IMR-90 (cell line): ENCODE data around the gene SDC4. TPM values are rescaled to one million over a fixed set of nuclear protein-coding genes. Genes with fewer than 3 reads are reported as not detected.

Source experiments
- ATAC-seq: fragments of 200-7000 bp; cut with Tn5 transposase; 2 replicates; pipeline ENCODE4 v1.9.1; 2020; ENCODE audit warnings: low read depth, mild to moderate bottlenecking, moderate library complexity
- BruUV-seq: library from RNA; stranded (reverse); fragments of 400-500 nt; replicated peaks from 2 replicates; lab custom pipeline; 2021; lab: Mats Ljungman, UMichigan
- CTCF ChIA-PET: fragments of 300-600 bp; formaldehyde crosslinking; extraction: SDS; loops from one replicate; lab custom pipeline; 2021; ENCODE audit warnings: antibody characterized with exemption; lab: Yijun Ruan, JAX
- POLR2A ChIA-PET: fragments of 300-600 bp; sonication (Branson Sonifier 250); formaldehyde crosslinking; loops from one replicate; lab custom pipeline; 2022; ENCODE audit warnings: antibody characterized with exemption; ENCODE audit not compliant: unreplicated experiment; lab: Charles Lee
- DNase-seq: peaks from one replicate; pipeline ENCODE4 v3.0.0; 2013
- H2AFZ ChIP-seq: replicated peaks from 2 replicates; pipeline ENCODE3; 2013; ENCODE audit warnings: low read length, mild to moderate bottlenecking; ENCODE audit not compliant: poor library complexity
- H2AK5ac ChIP-seq: 2 replicates; pipeline ENCODE4 v1.6.1; 2013; ENCODE audit warnings: low read depth, low read length, inconsistent platforms
- H2AK9ac ChIP-seq: replicated peaks from 2 replicates; pipeline ENCODE3; 2013; ENCODE audit warnings: mild to moderate bottlenecking, low read depth, low read length, moderate library complexity; ENCODE audit not compliant: poor library complexity
- H2BK120ac ChIP-seq: 2 replicates; pipeline ENCODE4 v1.6.1; 2013; ENCODE audit warnings: low read depth, low read length, inconsistent platforms
- H2BK15ac ChIP-seq: 3 replicates; pipeline ENCODE4 v1.6.1; 2013; ENCODE audit warnings: low read depth, low read length, inconsistent platforms
- H2BK20ac ChIP-seq: 2 replicates; pipeline ENCODE4 v1.6.1; 2013; ENCODE audit warnings: low read depth, mild to moderate bottlenecking, inconsistent platforms, low read length, moderate library complexity
- H2BK5ac ChIP-seq: 2 replicates; pipeline ENCODE4 v1.6.1; 2013; ENCODE audit warnings: mild to moderate bottlenecking, low read depth, low read length, inconsistent platforms; ENCODE audit not compliant: poor library complexity, severe bottlenecking
- H3K14ac ChIP-seq: replicated peaks from 2 replicates; pipeline ENCODE4 v1.6.1; 2013; ENCODE audit warnings: low read depth, low read length, inconsistent platforms
- H3K18ac ChIP-seq: 2 replicates; pipeline ENCODE4 v1.6.1; 2013; ENCODE audit warnings: low read depth, low read length, control low read depth
- H3K23ac ChIP-seq: 2 replicates; pipeline ENCODE4 v1.6.1; 2013; ENCODE audit warnings: low read depth, low read length, inconsistent platforms
- H3K27ac ChIP-seq: 2 replicates; pipeline ENCODE4 v1.5.1; 2013; ENCODE audit warnings: mild to moderate bottlenecking, control low read depth, low read length; ENCODE audit not compliant: insufficient read depth
- H3K27me3 ChIP-seq: 2 replicates; pipeline ENCODE4 v1.6.1; 2013; ENCODE audit warnings: low read length; ENCODE audit not compliant: control insufficient read depth, insufficient read depth
- H3K36me3 ChIP-seq: 2 replicates; pipeline ENCODE4 v1.6.1; 2013; ENCODE audit warnings: low read length, mixed read lengths; ENCODE audit not compliant: control insufficient read depth, insufficient read depth
- H3K4ac ChIP-seq: 2 replicates; pipeline ENCODE4 v1.6.1; 2013; ENCODE audit warnings: low read depth, low read length, inconsistent platforms
- H3K4me1 ChIP-seq: 2 replicates; pipeline ENCODE4 v1.6.1; 2013; ENCODE audit warnings: low read length, mixed read lengths; ENCODE audit not compliant: control insufficient read depth, insufficient read depth
- H3K4me2 ChIP-seq: 2 replicates; pipeline ENCODE4 v1.6.1; 2013; ENCODE audit warnings: low read depth, mild to moderate bottlenecking, control low read depth, low read length, moderate library complexity
- H3K4me3 ChIP-seq: 2 replicates; pipeline ENCODE4 v1.5.1; 2013; ENCODE audit warnings: low read depth, mild to moderate bottlenecking, control low read depth, low read length, moderate library complexity; ENCODE audit not compliant: insufficient read depth
- H3K56ac ChIP-seq: 2 replicates; pipeline ENCODE4 v1.6.1; 2013; ENCODE audit warnings: low read length, inconsistent platforms; ENCODE audit not compliant: insufficient read depth; ENCODE audit errors: extremely low read depth
- H3K79me1 ChIP-seq, 2 experiments: 2 replicates each; pipeline ENCODE4 v1.6.1; 2013; ENCODE audit warnings: low read length in 2 of 2, inconsistent platforms in 1 of 2, low read depth in 1 of 2
- H3K9ac ChIP-seq: 2 replicates; pipeline ENCODE4 v1.6.1; 2013; ENCODE audit warnings: low read depth, low read length, control low read depth
- H3K9me1 ChIP-seq: 2 replicates; pipeline ENCODE4 v1.6.1; 2013; ENCODE audit warnings: low read length, inconsistent platforms; ENCODE audit not compliant: insufficient read depth
- H3K9me3 ChIP-seq: 2 replicates; pipeline ENCODE4 v1.6.1; 2013; ENCODE audit warnings: low read length; ENCODE audit not compliant: control insufficient read depth, insufficient read depth
- H4K20me1 ChIP-seq: 2 replicates; pipeline ENCODE4 v1.6.1; 2013; ENCODE audit warnings: low read length, inconsistent platforms; ENCODE audit not compliant: insufficient read depth
- H4K5ac ChIP-seq: 2 replicates; pipeline ENCODE4 v1.6.1; 2013; ENCODE audit warnings: mild to moderate bottlenecking, low read depth, low read length, control low read depth
- H4K8ac ChIP-seq, 2 experiments: 2 replicates each; pipeline ENCODE4 v1.6.1; 2013; ENCODE audit warnings: low read depth in 2 of 2, low read length in 2 of 2, control low read depth in 1 of 2, inconsistent platforms in 1 of 2
- H4K91ac ChIP-seq: 2 replicates; pipeline ENCODE4 v1.6.1; 2013; ENCODE audit warnings: low read depth, low read length, inconsistent platforms; ENCODE audit not compliant: insufficient read depth
- CEBPB ChIP-seq: IDR thresholded peaks from 2 replicates; pipeline ENCODE4 v1.6.1; 2012; ENCODE audit warnings: low read depth, low read length, improper control_type of control experiment
- FOS ChIP-seq: fragments of 150-350 bp; IDR thresholded peaks from 2 replicates; pipeline ENCODE4 v1.6.1; 2016; ENCODE audit warnings: low read depth, low read length
- MAFK ChIP-seq: IDR thresholded peaks from 2 replicates; pipeline ENCODE4 v1.6.1; 2012; ENCODE audit warnings: low read depth, low read length, improper control_type of control experiment
- MAZ ChIP-seq: IDR thresholded peaks from 2 replicates; pipeline ENCODE4 v1.6.1; 2012; ENCODE audit warnings: low read depth, mild to moderate bottlenecking, low read length, improper control_type of control experiment, moderate library complexity, borderline replicate concordance
- MXI1 ChIP-seq: IDR thresholded peaks from 2 replicates; pipeline ENCODE4 v1.6.1; 2012; ENCODE audit warnings: low read depth, mild to moderate bottlenecking, low read length, moderate library complexity, borderline replicate concordance
- NFE2L2 ChIP-seq: fragments of 150-350 bp; IDR thresholded peaks from 2 replicates; pipeline ENCODE4 v1.6.1; 2016; ENCODE audit warnings: low read depth, mild to moderate bottlenecking, low read length
- POLR2A ChIP-seq: IDR thresholded peaks from 2 replicates; pipeline ENCODE4 v1.6.1; 2012; ENCODE audit warnings: mild to moderate bottlenecking, low read depth, low read length
- RAD21 ChIP-seq: IDR thresholded peaks from 2 replicates; pipeline ENCODE4 v1.6.1; 2012; ENCODE audit warnings: low read length, improper control_type of control experiment
- SMC3 ChIP-seq: fragments of 150-350 bp; IDR thresholded peaks from 2 replicates; pipeline ENCODE4 v1.6.1; 2016; ENCODE audit warnings: low read depth, mild to moderate bottlenecking, antibody characterized with exemption, low read length, moderate library complexity
- WGBS, 2 experiments: methylation state at CpG; one replicate each; pipeline versions ENCODE4 v1.1.5 to v1.1.7; 2013; ENCODE audit warnings: missing lambda C conversion rate in 2 of 2; ENCODE audit not compliant: insufficient read length in 1 of 2; ENCODE audit errors: extremely low coverage in 2 of 2; 5-methylcytosine and 5-hydroxymethylcytosine counted together
- dilution Hi-C: fragments of 300-500 bp; cut with HindIII; formaldehyde crosslinking; loops from one replicate; pipeline ENCODE4 v1.14.3; 2018; ENCODE audit warnings: low sequenced_read_pairs; ENCODE audit not compliant: unreplicated experiment
- in situ Hi-C: fragments of 300-500 bp; cut with MboI; formaldehyde crosslinking; loops from 3 replicates; pipeline ENCODE4 v1.14.3; 2019; ENCODE audit warnings: low sequenced_read_pairs, inconsistent platforms, mixed read lengths
- intact Hi-C: fragments of 100-400 bp; cut with micrococcal nuclease; formaldehyde crosslinking; loops from 2 replicates; pipeline ENCODE4 v1.10.0; 2022
- polyA plus RNA-seq, 3 experiments: library from polyadenylated mRNA; depleted of rRNA; stranded (reverse); fragments of >200 nt; gene quantifications; 2 replicates each; pipeline ENCODE4 v1.2.3, GENCODE V29; 2012; ENCODE audit warnings: low replicate concordance in 1 of 3
- total RNA-seq: library from RNA; depleted of rRNA; stranded (reverse); fragments of >200 nt; gene quantifications from 2 replicates; pipeline ENCODE4 v1.2.3, GENCODE V29; 2012
- TF ChIP-seq, protein P1 (sequence below): conservative IDR thresholded peaks from 2 replicates; pipeline ENCODE4 v1.5.1; 2012; ENCODE audit warnings: mild to moderate bottlenecking, low read depth, low read length, improper control_type of control experiment
- TF ChIP-seq, protein P2 (sequence below): fragments of 150-350 bp; IDR thresholded peaks from 2 replicates; pipeline ENCODE4 v1.6.1; 2016; ENCODE audit warnings: low read depth, mild to moderate bottlenecking, low read length, moderate library complexity, borderline replicate concordance
- TF ChIP-seq, protein P3 (sequence below): fragments of 150-350 bp; IDR thresholded peaks from 2 replicates; pipeline ENCODE4 v1.6.1; 2017; ENCODE audit warnings: mild to moderate bottlenecking, antibody characterized with exemption, low read length, low read depth

SDC4 gene
- total and polyA plus RNA-seq, 2 of the 4 experiments (the other 2 are of a cell fraction) = 203 to 265 TPM

DNA sequence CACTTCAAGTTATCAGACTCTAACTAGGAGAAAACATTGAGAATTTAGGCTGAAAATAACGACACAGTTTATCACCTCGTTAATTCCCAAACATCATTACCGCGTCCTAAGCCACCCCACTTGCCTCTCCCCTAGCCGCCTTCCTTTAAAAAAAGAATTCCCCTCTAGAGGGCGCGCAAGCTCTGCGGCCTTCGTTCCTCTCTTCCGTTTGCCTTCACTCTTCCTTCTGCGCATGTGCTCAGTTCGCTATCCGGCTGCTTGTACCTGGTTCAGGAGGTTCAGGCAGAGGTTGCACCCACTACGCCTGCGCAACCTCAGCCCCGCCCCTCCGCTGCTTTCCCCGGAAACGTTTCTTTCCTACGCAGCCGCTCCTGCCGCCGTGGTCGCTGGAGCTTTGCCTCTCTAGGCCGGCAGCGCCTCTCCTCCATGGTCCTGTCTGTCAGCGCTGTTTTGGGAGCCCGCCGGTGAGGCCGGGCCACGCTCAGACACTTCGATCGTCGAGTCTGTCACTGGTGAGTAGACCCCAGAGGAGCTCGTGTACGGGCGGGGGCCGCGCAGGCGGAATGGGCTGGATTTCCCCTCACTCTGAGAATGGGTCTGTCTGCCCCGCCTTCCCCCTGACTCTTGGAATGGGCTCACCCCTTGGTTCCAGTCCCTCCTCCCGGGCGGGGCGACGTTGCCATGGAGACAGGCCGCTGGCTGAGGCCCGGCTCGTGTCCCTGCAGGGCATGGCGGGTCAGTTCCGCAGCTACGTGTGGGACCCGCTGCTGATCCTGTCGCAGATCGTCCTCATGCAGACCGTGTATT, 14.8 kb upstream of the SDC4 start, which contains the start of gene SYS1 (continued):
- peak; percentile 84 for TF ChIP-seq RAD21

DNA sequence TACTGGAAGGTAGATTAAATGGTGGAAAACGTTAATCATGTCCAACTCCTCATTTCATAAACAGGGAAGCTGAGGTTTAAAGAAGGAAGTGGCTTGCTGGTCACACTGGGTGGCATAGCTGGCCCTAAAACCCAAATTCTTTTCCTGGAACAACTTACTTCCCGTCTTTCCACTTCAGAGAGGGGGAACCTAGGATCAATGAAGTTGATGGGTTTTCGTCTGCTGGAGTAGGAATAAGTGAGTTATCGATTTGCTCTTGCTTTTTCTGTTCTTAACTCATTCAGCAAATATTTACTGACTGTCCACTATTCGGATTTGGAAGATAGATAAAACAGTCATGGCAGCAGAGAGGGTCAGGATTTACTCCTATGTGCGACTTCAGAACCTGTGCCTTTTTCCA, 13.6 kb upstream of the SDC4 start:
- H3K27ac ChIP-seq = no peak overlapping the region
- BruUV-seq = no TSS peak
- no peak overlapping the region for H3K9ac ChIP-seq
- ChIA-PET POLR2A (no interaction called here), CTCF (interaction anchor here (1.2 to 2.1 kb wide), 3 partner anchors 26 to 75 kb away, joined by 5 to 16 read pairs (median 6); no protein-coding TSS in a partner anchor)
- H3K4me3 ChIP-seq = no peak overlapping the region
- no peak overlapping the region for H3K56ac ChIP-seq
- no peak overlapping the region for H3K4me2 ChIP-seq
- no peak overlapping the region for H2BK5ac ChIP-seq
- peaks cover 8% of the 10 kb centered on the region for H3K36me3 ChIP-seq
- no peak overlapping the region for H2BK20ac ChIP-seq
- dilution Hi-C loops (no loop called here), intact Hi-C loops (loop anchor here (2.0 to 5.0 kb wide), 2 partner anchors 56 to 409 kb away; partner anchors contain the start of gene PIGT), in situ Hi-C loops (no loop called here)
- peaks cover 23% of the 10 kb centered on the region for H3K4me1 ChIP-seq
- H4K5ac ChIP-seq = no peak overlapping the region
- H2AFZ ChIP-seq = no peak overlapping the region
- no peak overlapping the region for H4K91ac ChIP-seq
- no peak overlapping the region for H2BK120ac ChIP-seq
- no peak overlapping the region for H2AK5ac ChIP-seq
- H4K8ac ChIP-seq = no peak overlapping the region; a peak in 1 of 4 replicates
- H3K9me1 ChIP-seq = peaks cover 20% of the 10 kb centered on the region
- DNase-seq (no peak), ATAC-seq (no peak)
- H3K4ac ChIP-seq = no peak overlapping the region; the same call in 1 of the 2 replicates
- H2BK15ac ChIP-seq = no peak overlapping the region
- H3K14ac ChIP-seq = no peak overlapping the region
- no peak overlapping the region for H2AK9ac ChIP-seq
- no peaks in the 10 kb centered on the region for H4K20me1 ChIP-seq
- peaks cover 9 to 40% of the 10 kb centered on the region in 2 experiments; a peak in 3 of 4 replicates for H3K79me1 ChIP-seq
- WGBS, 2 experiments = no CpG with 5 or more reads among the region's 6 CpGs
- H3K23ac ChIP-seq = no peak overlapping the region
- no peaks in the 10 kb centered on the region for H3K9me3 ChIP-seq
- no peaks in the 10 kb centered on the region for H3K27me3 ChIP-seq
- no peak overlapping the region for H3K18ac ChIP-seq
- TF ChIP-seq MAZ (no peak), FOS (no peak), NFE2L2 (no peak), POLR2A (no peak), MXI1 (no peak), CEBPB (no peak), RAD21 (no peak), SMC3 (no peak), MAFK (no peak)
- TF ChIP-seq, protein P1, sequence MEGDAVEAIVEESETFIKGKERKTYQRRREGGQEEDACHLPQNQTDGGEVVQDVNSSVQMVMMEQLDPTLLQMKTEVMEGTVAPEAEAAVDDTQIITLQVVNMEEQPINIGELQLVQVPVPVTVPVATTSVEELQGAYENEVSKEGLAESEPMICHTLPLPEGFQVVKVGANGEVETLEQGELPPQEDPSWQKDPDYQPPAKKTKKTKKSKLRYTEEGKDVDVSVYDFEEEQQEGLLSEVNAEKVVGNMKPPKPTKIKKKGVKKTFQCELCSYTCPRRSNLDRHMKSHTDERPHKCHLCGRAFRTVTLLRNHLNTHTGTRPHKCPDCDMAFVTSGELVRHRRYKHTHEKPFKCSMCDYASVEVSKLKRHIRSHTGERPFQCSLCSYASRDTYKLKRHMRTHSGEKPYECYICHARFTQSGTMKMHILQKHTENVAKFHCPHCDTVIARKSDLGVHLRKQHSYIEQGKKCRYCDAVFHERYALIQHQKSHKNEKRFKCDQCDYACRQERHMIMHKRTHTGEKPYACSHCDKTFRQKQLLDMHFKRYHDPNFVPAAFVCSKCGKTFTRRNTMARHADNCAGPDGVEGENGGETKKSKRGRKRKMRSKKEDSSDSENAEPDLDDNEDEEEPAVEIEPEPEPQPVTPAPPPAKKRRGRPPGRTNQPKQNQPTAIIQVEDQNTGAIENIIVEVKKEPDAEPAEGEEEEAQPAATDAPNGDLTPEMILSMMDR = no peak
- TF ChIP-seq, protein P2, sequence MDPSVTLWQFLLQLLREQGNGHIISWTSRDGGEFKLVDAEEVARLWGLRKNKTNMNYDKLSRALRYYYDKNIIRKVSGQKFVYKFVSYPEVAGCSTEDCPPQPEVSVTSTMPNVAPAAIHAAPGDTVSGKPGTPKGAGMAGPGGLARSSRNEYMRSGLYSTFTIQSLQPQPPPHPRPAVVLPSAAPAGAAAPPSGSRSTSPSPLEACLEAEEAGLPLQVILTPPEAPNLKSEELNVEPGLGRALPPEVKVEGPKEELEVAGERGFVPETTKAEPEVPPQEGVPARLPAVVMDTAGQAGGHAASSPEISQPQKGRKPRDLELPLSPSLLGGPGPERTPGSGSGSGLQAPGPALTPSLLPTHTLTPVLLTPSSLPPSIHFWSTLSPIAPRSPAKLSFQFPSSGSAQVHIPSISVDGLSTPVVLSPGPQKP = no peak
- TF ChIP-seq, protein P3, sequence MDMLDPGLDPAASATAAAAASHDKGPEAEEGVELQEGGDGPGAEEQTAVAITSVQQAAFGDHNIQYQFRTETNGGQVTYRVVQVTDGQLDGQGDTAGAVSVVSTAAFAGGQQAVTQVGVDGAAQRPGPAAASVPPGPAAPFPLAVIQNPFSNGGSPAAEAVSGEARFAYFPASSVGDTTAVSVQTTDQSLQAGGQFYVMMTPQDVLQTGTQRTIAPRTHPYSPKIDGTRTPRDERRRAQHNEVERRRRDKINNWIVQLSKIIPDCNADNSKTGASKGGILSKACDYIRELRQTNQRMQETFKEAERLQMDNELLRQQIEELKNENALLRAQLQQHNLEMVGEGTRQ = no peak
